ENCODE measurements around the gene URB2. TPM values are rescaled to one million over a fixed set of nuclear protein-coding genes. Genes with fewer than 3 reads are reported as not detected.

The URB2 gene
- total and polyA plus RNA-seq, 2 of the 13 experiments (the other 11 are each of a cell fraction or from before 2014, with no cell fraction given), result 4.0 to 17.6 TPM

DNA sequence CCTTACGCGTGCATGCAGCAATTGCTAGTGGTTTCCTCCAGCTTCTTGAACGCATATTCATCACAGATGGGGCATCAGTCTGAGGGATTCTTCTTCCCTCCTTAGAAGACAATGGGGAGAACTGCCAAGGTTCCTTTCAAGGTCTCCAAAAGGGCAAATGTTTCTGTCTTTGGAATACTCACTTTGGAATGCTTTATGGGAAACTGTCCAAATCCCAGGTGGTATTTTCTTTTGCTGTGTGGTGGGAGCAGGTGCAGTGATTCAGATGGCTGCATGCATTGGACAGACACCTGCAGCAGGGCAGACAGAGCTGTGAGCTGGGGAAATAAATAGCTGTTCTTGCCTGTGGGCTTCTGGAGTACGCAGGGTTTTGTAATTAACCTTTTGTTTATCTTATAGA lies 40.5 kb downstream of the URB2 start:
- intact Hi-C loops (cut with micrococcal nuclease; ENCODE audit: unreplicated experiment) (no loop called here), in situ Hi-C loops (cut with HindIII; ENCODE audit: extremely low pct_ligation_motif_present, low pct_unique_long_range_greater_than_20kb) (no loop called here)
- BruUV-seq (replicated peaks), result no TSS peak
- ChIA-PET CTCF (ENCODE audit: low intra/inter-chr PET ratio, low total read pairs) (no interaction called here), POLR2A (no interaction called here)
- Histone ChIP-seq H3K4me1 (ENCODE audit: insufficient read depth, low read length) (no peaks in the 10 kb centered on the region; the same call in 1 of the 2 replicates), H2AFZ (ENCODE audit: low read length) (no peak overlapping the region), H3K36me3 (replicated peaks in 1 of 2; ENCODE audit: control insufficient read depth in 1 of 2, insufficient read depth in 2 of 2, low read length in 2 of 2) (peaks cover 0 to 5% of the 10 kb centered on the region in 2 experiments; a peak in 1 of 5 replicates), H3K4me3 (replicated peaks in 1 of 3; ENCODE audit: insufficient read depth in 1 of 3, low read depth in 2 of 3, low read length in 3 of 3) (no peak overlapping the region), H3K27me3 (ENCODE audit: control insufficient read depth in 1 of 2, insufficient read depth in 2 of 2, low read length in 2 of 2) (no peaks in the 10 kb centered on the region), H3K27ac (ENCODE audit: extremely low read length, insufficient read depth, low read length) (no peak overlapping the region), H3K4me2 (ENCODE audit: low read depth, low read length) (no peak overlapping the region), H4K20me1 (ENCODE audit: insufficient read depth, low read length) (no peaks in the 10 kb centered on the region), H3K9me3 (ENCODE audit: low read length) (no peaks in the 10 kb centered on the region), H3K9ac (ENCODE audit: insufficient read depth, low read depth, low read length) (no peak overlapping the region), H3K79me2 (ENCODE audit: insufficient read depth, low read length) (no peaks in the 10 kb centered on the region)
- ATAC-seq, result no peak
- WGBS (ENCODE audit: low lambda C conversion rate), result 94% methylated on average over 4 of the region's 4 CpGs
- no peak for DNase-seq (ENCODE audit: low spot score)
- FAIRE-seq, result no peak
- TF ChIP-seq ZNF574 (CRISPR knock-in tag; IDR thresholded peaks at IDR 0.05), result no peak
- TF ChIP-seq, protein P1, sequence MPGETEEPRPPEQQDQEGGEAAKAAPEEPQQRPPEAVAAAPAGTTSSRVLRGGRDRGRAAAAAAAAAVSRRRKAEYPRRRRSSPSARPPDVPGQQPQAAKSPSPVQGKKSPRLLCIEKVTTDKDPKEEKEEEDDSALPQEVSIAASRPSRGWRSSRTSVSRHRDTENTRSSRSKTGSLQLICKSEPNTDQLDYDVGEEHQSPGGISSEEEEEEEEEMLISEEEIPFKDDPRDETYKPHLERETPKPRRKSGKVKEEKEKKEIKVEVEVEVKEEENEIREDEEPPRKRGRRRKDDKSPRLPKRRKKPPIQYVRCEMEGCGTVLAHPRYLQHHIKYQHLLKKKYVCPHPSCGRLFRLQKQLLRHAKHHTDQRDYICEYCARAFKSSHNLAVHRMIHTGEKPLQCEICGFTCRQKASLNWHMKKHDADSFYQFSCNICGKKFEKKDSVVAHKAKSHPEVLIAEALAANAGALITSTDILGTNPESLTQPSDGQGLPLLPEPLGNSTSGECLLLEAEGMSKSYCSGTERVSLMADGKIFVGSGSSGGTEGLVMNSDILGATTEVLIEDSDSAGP (CRISPR knock-in tag; IDR thresholded peaks at IDR 0.05; ENCODE audit: borderline replicate concordance), result no peak
- TF ChIP-seq MAZ (IDR thresholded peaks at IDR 0.05; ENCODE audit: borderline replicate concordance, low read depth, low read length), result no peak
- TF ChIP-seq MAZ (CRISPR knock-in tag; IDR thresholded peaks at IDR 0.05; ENCODE audit: low read depth), result no peak
- no peak for TF ChIP-seq STAT5B (CRISPR knock-in tag; IDR thresholded peaks at IDR 0.05)
- no peak for TF ChIP-seq ZNF674 (CRISPR knock-in tag; IDR thresholded peaks at IDR 0.05; ENCODE audit: low read depth)
- TF ChIP-seq SRSF4 (IDR thresholded peaks at IDR 0.05; ENCODE audit: low read depth, low read length, poor library complexity, severe bottlenecking), result no peak
- no peak for TF ChIP-seq ZNF879 (CRISPR knock-in tag; IDR thresholded peaks at IDR 0.05)
- no peak for TF ChIP-seq ZNF660 (CRISPR knock-in tag; IDR thresholded peaks at IDR 0.05; ENCODE audit: borderline replicate concordance, low read depth)
- no peak for TF ChIP-seq POLR2G (IDR thresholded peaks at IDR 0.05; ENCODE audit: low read depth, low read length)
- no peak for TF ChIP-seq ZMYM2 (CRISPR knock-in tag; IDR thresholded peaks at IDR 0.05)
- no peak for TF ChIP-seq ZNF580 (CRISPR knock-in tag; IDR thresholded peaks at IDR 0.05; ENCODE audit: borderline replicate concordance, low read depth)
- TF ChIP-seq, protein P2, sequence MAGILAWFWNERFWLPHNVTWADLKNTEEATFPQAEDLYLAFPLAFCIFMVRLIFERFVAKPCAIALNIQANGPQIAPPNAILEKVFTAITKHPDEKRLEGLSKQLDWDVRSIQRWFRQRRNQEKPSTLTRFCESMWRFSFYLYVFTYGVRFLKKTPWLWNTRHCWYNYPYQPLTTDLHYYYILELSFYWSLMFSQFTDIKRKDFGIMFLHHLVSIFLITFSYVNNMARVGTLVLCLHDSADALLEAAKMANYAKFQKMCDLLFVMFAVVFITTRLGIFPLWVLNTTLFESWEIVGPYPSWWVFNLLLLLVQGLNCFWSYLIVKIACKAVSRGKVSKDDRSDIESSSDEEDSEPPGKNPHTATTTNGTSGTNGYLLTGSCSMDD (CRISPR knock-in tag; IDR thresholded peaks at IDR 0.05), result no peak
- TF ChIP-seq ZFP37 (CRISPR knock-in tag; IDR thresholded peaks at IDR 0.05; ENCODE audit: borderline replicate concordance), result no peak
- no peak for TF ChIP-seq ARID4A (CRISPR knock-in tag; IDR thresholded peaks at IDR 0.05; ENCODE audit: borderline replicate concordance)
